Measurements from ENCODE around the gene SLC11A1. TPM values are rescaled to one million over a fixed set of nuclear protein-coding genes. Genes with fewer than 3 reads are reported as not detected.
A peak's percentile ranks its signal among the peaks of the same experiment; 100 is the strongest.

SLC11A1 gene
- total and polyA plus RNA-seq, 2 experiments from 2014 or later = 0.31 TPM; not detected in 1

GRCh38 chr2:218362606-218363005 is 19.5 kb upstream of the SLC11A1 start:
- H3K79me2 ChIP-seq (replicated peaks; ENCODE audit: insufficient read depth) = no peaks in the 10 kb centered on the region

More at GRCh38 chr2:218362606-218363005, 19.5 kb upstream of the SLC11A1 start:
- Mint-ChIP-seq H3K9me3 (no peaks in the 10 kb centered on the region), H3K27ac (0 out of 2 replicates have a peak overlapping the region, but pooled peaks have one; percentile 34), H3K4me3 (no peak overlapping the region), H3K27me3 (ENCODE audit: insufficient read depth, low read depth, poor library complexity) (peaks cover 20% of the 10 kb centered on the region), H3K36me3 (ENCODE audit: low read depth) (no peaks in the 10 kb centered on the region), H3K4me1 (peaks cover 4% of the 10 kb centered on the region; the same call in 2 of the 3 replicates)
- DNase-seq (ENCODE audit: low spot score) (no peak), ATAC-seq (no peak)
- H3K27ac ChIP-seq (ENCODE audit: low read depth) = no peak overlapping the region
- H3K4me2 ChIP-seq = no peak overlapping the region
- no peaks in the 10 kb centered on the region for H4K20me1 ChIP-seq (replicated peaks; ENCODE audit: insufficient read depth)
- H3K4me1 ChIP-seq (ENCODE audit: insufficient read depth) = no peaks in the 10 kb centered on the region
- no peak overlapping the region for H3K4me3 ChIP-seq
- no peaks in the 10 kb centered on the region for H3K36me3 ChIP-seq (ENCODE audit: insufficient read depth)
- TF ChIP-seq ZNF462 (CRISPR knock-in tag; IDR thresholded peaks at IDR 0.05) (no peak), NANOG (IDR thresholded peaks at IDR 0.05; ENCODE audit: borderline replicate concordance) (no peak), ZNF114 (CRISPR knock-in tag; IDR thresholded peaks at IDR 0.05) (no peak), CREB1 (CRISPR knock-in tag; IDR thresholded peaks at IDR 0.05; ENCODE audit: low read depth) (no peak), EZH2 (IDR thresholded peaks at IDR 0.05; ENCODE audit: low read depth, unreplicated experiment) (no peak), JUNB (IDR thresholded peaks at IDR 0.05; ENCODE audit: unreplicated experiment) (no peak), CTCF (conservative IDR thresholded peaks at IDR 0.05; ENCODE audit: low read depth in 2 of 2) (no peak), EZH2phosphoT487 (IDR thresholded peaks at IDR 0.05; ENCODE audit: unreplicated experiment) (no peak), REST (IDR thresholded peaks at IDR 0.05; ENCODE audit: unreplicated experiment) (no peak), STAT1 (IDR thresholded peaks at IDR 0.05; ENCODE audit: unreplicated experiment) (no peak), POLR2AphosphoS5 (IDR thresholded peaks at IDR 0.05; ENCODE audit: low read depth) (no peak), ZNF331 (CRISPR knock-in tag; IDR thresholded peaks at IDR 0.05; ENCODE audit: low read depth) (no peak), ETS1 (IDR thresholded peaks at IDR 0.05) (no peak)
- peaks cover 5% of the 10 kb centered on the region; the same call in 1 of the 2 replicates for H3F3A ChIP-seq (replicated peaks; ENCODE audit: low read depth)
- no peaks in the 10 kb centered on the region for H3K27me3 ChIP-seq (ENCODE audit: insufficient read depth)
- no peaks in the 10 kb centered on the region for H3K9me2 ChIP-seq (ENCODE audit: insufficient read depth)
- H2AFZ ChIP-seq = no peak overlapping the region

All from GM23338 (cell line).